ENCODE measurements around the gene PRR9. TPM values are rescaled to one million over a fixed set of nuclear protein-coding genes. Genes with fewer than 3 reads are reported as not detected.

Gene PRR9
- total and polyA plus RNA-seq, 7 donors = not detected

DNA sequence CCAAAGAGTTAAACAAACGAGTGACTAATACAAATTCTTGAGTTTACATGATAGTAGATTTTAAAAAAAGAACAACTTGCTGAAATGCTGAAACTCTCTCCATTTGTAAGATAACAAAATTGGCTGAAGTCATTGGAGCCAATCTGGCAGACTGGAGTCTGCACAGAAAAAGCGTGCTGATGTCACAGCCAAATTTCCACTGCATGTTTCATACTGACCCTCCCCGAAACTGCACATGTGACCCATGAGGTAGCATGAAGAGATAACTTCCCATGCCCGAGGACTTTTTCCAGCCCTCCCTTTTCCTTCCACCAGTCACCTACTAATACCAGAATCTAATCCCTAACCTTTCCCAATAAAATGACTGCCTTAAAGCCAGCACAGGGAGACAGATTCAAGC is 15.4 kb upstream of the PRR9 start:
- no peaks in the 10 kb centered on the region for H3K4me1 ChIP-seq
- DNase-seq = no peak
- H3K27me3 ChIP-seq = no peaks in the 10 kb centered on the region
- intact Hi-C loops (cut with DNase I) = no loop called here
- H3K36me3 ChIP-seq = no peaks in the 10 kb centered on the region
- H3K4me3 ChIP-seq = no peak overlapping the region
- TF ChIP-seq EP300 (IDR thresholded peaks at IDR 0.05) = no peak
- no peak for TF ChIP-seq POLR2AphosphoS5 (IDR thresholded peaks at IDR 0.05)
- TF ChIP-seq, protein P1, sequence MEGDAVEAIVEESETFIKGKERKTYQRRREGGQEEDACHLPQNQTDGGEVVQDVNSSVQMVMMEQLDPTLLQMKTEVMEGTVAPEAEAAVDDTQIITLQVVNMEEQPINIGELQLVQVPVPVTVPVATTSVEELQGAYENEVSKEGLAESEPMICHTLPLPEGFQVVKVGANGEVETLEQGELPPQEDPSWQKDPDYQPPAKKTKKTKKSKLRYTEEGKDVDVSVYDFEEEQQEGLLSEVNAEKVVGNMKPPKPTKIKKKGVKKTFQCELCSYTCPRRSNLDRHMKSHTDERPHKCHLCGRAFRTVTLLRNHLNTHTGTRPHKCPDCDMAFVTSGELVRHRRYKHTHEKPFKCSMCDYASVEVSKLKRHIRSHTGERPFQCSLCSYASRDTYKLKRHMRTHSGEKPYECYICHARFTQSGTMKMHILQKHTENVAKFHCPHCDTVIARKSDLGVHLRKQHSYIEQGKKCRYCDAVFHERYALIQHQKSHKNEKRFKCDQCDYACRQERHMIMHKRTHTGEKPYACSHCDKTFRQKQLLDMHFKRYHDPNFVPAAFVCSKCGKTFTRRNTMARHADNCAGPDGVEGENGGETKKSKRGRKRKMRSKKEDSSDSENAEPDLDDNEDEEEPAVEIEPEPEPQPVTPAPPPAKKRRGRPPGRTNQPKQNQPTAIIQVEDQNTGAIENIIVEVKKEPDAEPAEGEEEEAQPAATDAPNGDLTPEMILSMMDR (IDR thresholded peaks at IDR 0.05) = no peak
- no peak for TF ChIP-seq POLR2A (IDR thresholded peaks at IDR 0.05)
- no peaks in the 10 kb centered on the region for H3K9me3 ChIP-seq
- WGBS, 2 donors = 69 to 75% methylated on average over 4 of the region's 4 CpGs
- no peak overlapping the region for H3K27ac ChIP-seq

DNA sequence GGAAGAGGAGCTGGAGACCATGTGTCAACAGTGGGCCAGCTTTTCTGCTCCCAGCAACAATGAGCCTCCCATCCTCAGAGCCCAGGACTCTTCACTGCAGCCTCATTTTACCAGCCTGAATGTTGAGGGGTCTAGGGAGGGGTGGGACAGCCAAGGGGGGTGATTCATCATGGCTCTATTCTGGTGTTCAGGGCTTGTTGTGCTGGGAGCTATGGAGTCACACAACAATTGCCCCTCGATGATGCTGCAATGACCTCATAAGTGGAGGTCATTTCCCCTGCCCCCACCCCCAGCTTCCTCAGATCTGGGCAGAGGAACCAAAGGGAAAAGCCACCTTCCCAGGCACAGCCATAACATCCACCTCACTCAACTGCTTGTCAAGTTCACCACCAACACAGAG is 14.3 kb upstream of the PRR9 start, which contains the start of gene LELP1:
Gene LELP1, plus strand, starts transcription at position 301 of the 400 bp plus-strand sequence. CDS start 1,278 bp downstream, outside the sequence.
- WGBS, 2 donors = 23 to 50% methylated on average over 1 of the region's 1 CpG
- intact Hi-C loops (cut with DNase I) = no loop called here
- H3K4me1 ChIP-seq = no peaks in the 10 kb centered on the region
- no peaks in the 10 kb centered on the region for H3K9me3 ChIP-seq
- no peaks in the 10 kb centered on the region for H3K36me3 ChIP-seq
- no peak for TF ChIP-seq EP300 (IDR thresholded peaks at IDR 0.05)
- no peak for TF ChIP-seq POLR2AphosphoS5 (IDR thresholded peaks at IDR 0.05)
- TF ChIP-seq, protein P1 (IDR thresholded peaks at IDR 0.05) = no peak
- TF ChIP-seq POLR2A (IDR thresholded peaks at IDR 0.05) = no peak
- no peaks in the 10 kb centered on the region for H3K27me3 ChIP-seq
- no peak for DNase-seq
- H3K4me3 ChIP-seq = no peak within 1 kb of the TSS
- no peak within 1 kb of the TSS for H3K27ac ChIP-seq

- no peak for TF ChIP-seq POLR2A (IDR thresholded peaks at IDR 0.05)
- no peak for TF ChIP-seq EP300 (IDR thresholded peaks at IDR 0.05)
- TF ChIP-seq, protein P1 (IDR thresholded peaks at IDR 0.05) = no peak
- no peak for TF ChIP-seq POLR2AphosphoS5 (IDR thresholded peaks at IDR 0.05)
- Histone ChIP-seq H3K4me3 (no peak overlapping the region), H3K4me1 (no peaks in the 10 kb centered on the region), H3K27me3 (no peaks in the 10 kb centered on the region), H3K9me3 (no peaks in the 10 kb centered on the region), H3K27ac (no peak overlapping the region), H3K36me3 (no peaks in the 10 kb centered on the region)
- intact Hi-C loops (cut with DNase I) = no loop called here
- 84 to 91% methylated on average over 9 of the region's 9 CpGs for WGBS, 2 donors
- DNase-seq = no peak
These were observed 10.8 kb upstream of the PRR9 start for GRCh38 chr1:153206631-153207030.

DNA sequence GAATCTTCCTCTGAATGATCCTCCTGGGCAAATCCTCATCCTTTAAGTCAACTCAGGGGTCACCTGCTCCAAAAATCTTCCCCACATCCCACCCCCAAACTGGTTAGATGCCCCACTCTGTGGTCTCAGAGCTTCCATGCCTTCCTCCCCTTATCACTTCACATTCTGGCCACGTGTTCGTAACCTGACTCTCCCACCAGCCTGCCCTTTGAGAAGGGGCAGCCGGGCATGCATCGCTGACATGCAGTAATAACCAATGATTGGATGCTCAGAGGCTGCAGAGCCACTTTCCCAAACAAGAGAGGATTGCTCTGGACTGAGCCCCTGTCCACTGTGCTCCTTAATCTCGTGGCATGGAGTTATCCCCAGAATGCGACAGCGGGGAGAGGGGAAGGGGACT is 7.2 kb upstream of the PRR9 start:
- intact Hi-C loops (cut with DNase I) = no loop called here
- Histone ChIP-seq H3K27ac (no peak overlapping the region), H3K36me3 (no peaks in the 10 kb centered on the region), H3K4me1 (no peaks in the 10 kb centered on the region), H3K27me3 (no peaks in the 10 kb centered on the region), H3K4me3 (no peak overlapping the region), H3K9me3 (no peaks in the 10 kb centered on the region)
- WGBS, 2 donors = 47 to 57% methylated on average over 7 of the region's 7 CpGs
- TF ChIP-seq POLR2A (IDR thresholded peaks at IDR 0.05) (no peak), POLR2AphosphoS5 (IDR thresholded peaks at IDR 0.05) (no peak), EP300 (IDR thresholded peaks at IDR 0.05) (no peak)
- TF ChIP-seq, protein P1 (IDR thresholded peaks at IDR 0.05) = no peak
- no peak for DNase-seq

GRCh38 chr1:153212201-153212600 is 5.2 kb upstream of the PRR9 start:
- Histone ChIP-seq H3K4me1 (no peaks in the 10 kb centered on the region), H3K4me3 (no peak overlapping the region), H3K36me3 (no peaks in the 10 kb centered on the region), H3K9me3 (no peaks in the 10 kb centered on the region), H3K27me3 (no peaks in the 10 kb centered on the region), H3K27ac (no peak overlapping the region)
- 45% methylated on average over 5 of the region's 5 CpGs for WGBS, 2 donors
- intact Hi-C loops (cut with DNase I) = no loop called here
- no peak for DNase-seq
- no peak for TF ChIP-seq POLR2A (IDR thresholded peaks at IDR 0.05)
- TF ChIP-seq POLR2AphosphoS5 (IDR thresholded peaks at IDR 0.05) = no peak
- TF ChIP-seq, protein P1 (IDR thresholded peaks at IDR 0.05) = no peak
- no peak for TF ChIP-seq EP300 (IDR thresholded peaks at IDR 0.05)
